ENCODE results near the gene TRERF1.
A peak's percentile ranks its signal among the peaks of the same experiment; 100 is the strongest.
"Not testable (repeated sequence)": the region's sequence is repeated elsewhere in the genome, so short reads cannot be mapped to it uniquely, and the experiment has no call there.

TRERF1 gene

DNA sequence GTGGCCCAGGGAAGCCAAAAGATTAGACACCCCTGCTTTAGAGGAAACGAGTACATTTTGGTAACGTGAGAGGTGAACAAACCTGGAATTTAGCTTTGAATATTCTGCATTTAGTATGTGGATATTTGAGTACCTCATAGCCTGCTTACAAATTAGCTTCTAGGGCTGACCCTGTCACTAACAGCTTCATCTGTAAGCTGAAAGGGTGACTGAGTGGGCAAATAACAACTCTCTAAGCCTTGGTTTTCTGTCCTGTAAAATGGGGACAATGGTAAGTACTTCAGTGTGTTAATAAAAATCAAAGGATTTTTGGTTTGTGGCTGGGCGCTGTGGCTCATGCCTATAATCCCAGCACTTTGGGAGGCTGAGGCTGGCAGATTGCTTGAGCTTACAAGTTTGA lies 248.5 kb downstream of the TRERF1 start:
- DNase-seq (ENCODE audit: low spot score): no peak

GRCh38 chr6:42202131-42202915 lies 249.4 kb downstream of the TRERF1 start:
- DNase-seq (ENCODE audit: low spot score); H3K27ac ChIP-seq; H3K4me3 ChIP-seq: not testable (repeated sequence)

More for the DNA sequence above, 248.5 kb downstream of the TRERF1 start:
- H3K27ac ChIP-seq: no peak overlapping the region
- H3K4me3 ChIP-seq: no peak overlapping the region
- TF ChIP-seq, protein P1, sequence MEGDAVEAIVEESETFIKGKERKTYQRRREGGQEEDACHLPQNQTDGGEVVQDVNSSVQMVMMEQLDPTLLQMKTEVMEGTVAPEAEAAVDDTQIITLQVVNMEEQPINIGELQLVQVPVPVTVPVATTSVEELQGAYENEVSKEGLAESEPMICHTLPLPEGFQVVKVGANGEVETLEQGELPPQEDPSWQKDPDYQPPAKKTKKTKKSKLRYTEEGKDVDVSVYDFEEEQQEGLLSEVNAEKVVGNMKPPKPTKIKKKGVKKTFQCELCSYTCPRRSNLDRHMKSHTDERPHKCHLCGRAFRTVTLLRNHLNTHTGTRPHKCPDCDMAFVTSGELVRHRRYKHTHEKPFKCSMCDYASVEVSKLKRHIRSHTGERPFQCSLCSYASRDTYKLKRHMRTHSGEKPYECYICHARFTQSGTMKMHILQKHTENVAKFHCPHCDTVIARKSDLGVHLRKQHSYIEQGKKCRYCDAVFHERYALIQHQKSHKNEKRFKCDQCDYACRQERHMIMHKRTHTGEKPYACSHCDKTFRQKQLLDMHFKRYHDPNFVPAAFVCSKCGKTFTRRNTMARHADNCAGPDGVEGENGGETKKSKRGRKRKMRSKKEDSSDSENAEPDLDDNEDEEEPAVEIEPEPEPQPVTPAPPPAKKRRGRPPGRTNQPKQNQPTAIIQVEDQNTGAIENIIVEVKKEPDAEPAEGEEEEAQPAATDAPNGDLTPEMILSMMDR (IDR thresholded peaks at IDR 0.05): no peak

DNA sequence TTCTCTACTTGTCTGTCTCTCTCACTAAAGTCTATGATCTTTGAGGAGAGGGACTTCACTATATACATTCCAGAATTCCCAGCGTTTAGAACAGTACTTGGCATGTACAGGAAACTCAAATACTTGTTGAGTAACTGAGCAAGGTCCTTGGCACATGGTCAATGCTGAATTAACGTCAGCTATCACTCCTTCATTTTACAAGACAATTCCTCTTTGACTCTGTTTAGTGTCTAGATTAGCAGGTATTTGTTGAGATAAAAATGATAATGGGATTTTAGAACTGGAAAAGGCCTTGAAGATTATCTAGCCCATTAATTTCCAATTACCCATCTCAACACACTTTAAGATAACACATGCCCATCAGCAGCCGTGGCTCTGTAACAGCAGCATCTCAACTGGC lies 250.3 kb downstream of the TRERF1 start:
- no peak overlapping the region for H3K4me3 ChIP-seq
- TF ChIP-seq, protein P1 (IDR thresholded peaks at IDR 0.05): no peak
- DNase-seq (ENCODE audit: low spot score): no peak
- H3K27ac ChIP-seq: no peak overlapping the region

DNA sequence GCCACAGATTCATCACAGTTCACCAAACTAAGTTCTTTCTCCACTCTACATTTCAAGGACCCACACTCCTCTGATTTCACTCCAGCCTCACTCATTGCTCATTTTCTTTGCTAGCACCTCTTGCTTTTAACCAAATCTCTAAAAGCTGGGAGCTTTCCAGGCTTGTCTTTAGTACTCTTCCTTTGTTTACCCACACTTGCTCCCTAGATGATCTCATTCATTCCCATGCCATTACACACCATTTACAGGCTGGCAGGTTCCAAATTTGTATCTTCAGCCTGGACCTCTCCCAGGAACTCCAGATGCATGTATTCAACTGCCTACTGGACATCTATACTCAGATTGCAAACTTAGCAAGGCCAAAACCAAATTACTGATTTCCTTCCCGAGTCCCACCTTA lies 251.7 kb downstream of the TRERF1 start:
- peak overlapping the region in 1 of 2 donors; percentile 2 for H3K27ac ChIP-seq
- DNase-seq (ENCODE audit: low spot score): no peak

DNA sequence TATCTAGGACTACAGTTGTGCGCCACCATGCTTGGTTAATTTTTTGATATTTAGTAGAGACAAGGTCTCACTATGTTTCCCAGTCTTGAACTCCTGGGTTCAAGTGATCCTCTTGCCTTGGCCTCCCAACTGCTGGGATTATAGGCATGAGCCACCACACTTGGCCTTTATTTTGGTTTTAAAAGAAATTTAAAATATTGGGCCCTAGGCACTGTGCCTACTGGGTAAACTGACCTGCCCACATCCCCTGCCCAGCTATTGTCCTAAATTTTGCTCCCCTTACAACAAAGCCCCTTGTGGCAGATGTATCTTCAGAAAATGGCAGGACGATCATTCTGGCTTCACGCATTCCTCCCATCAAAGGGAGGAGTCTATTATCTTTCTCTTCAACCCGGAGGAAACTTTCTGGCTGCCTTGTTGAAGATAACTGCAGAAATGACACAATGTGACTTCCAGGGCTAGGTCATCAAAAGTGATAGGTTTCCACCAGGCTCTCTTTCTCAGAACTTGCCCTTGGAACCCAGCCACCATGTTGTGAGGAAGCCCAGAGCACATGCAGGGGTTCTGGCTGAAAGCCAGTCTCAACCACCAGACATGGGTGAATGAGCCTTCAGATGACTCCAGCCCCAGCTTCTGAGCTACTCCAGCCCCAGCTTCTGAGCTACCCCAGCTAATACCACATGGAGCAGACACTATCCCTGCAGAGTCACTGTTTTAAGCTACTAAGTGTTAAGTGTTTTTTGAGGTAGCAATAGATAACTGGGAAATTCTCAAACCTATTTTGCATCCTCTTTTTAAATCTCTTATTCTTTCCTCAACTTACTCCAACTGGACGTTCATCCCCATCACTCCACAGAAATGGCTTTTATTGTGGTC lies 252.4 kb downstream of the TRERF1 start:
- TF ChIP-seq, protein P1 (IDR thresholded peaks at IDR 0.05): no peak
- Histone ChIP-seq H3K27ac (no peak overlapping the region), H3K4me3 (no peak overlapping the region)
- DNase-seq (ENCODE audit: low spot score): no peak

More for the DNA sequence above, 251.7 kb downstream of the TRERF1 start:
- TF ChIP-seq, protein P1 (IDR thresholded peaks at IDR 0.05): no peak
- no peak overlapping the region for H3K4me3 ChIP-seq

DNA sequence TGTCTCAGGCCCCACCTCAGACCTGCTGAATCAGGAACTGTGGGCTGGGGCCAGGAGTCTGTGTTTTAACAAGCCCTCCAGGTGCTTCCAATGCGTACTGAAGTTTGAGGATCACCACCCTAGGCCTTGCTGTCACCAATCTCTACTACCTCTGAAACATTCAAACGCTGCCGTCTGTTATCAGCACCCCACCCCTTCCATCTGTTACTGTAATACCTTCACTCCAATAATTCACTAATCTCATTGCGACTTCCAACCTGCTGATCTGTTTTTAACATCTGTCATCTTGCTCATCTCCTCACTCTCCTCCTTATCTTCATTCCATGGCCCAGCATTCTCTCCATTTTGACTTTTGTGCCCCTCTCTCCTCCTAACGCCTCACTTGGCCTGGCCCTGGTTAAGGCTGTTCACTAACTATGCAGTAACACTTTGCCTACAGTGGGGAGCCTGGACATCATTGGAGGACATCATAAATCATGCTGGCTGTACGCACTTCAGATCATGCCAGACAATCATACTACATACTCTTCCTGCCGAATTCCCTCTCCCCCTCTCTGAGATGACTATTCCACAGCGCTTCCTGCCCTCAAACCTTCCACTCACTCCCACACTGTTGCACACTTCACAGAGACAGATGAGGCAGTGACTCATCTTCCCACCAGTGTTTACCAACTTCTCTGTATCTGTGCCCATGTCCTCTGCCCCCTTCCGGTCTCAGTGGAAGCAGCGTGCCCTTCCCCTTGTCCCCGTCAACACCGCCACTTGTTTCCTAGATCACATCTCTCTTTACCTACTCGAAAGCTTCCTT lies 254.0 kb downstream of the TRERF1 start:
- TF ChIP-seq, protein P1 (IDR thresholded peaks at IDR 0.05): no peak
- DNase-seq (ENCODE audit: low spot score): no peak
- no peak overlapping the region for H3K4me3 ChIP-seq
- no peak overlapping the region for H3K27ac ChIP-seq

DNA sequence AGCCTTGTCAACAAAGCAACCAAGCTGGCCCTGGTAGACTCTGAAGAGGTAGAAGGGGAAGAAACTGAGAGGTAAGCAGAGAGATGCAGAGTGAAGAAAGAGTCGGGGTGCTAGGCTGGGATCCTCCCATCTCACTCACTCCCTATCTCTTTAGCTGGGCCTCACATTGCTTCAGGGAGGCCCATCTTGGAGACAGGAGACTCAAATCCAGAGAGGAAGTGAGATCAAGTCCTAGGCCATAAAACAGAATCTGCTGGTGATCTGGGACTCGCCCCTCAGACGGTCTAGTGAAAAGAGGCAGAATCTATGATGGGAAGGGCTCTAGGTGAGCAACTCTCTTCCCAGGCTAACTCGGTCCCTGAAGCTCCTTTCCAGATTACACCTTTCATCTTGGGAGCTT lies 256.3 kb downstream of the TRERF1 start:
- no peak overlapping the region for H3K4me3 ChIP-seq
- no peak overlapping the region for H3K27ac ChIP-seq
- DNase-seq (ENCODE audit: low spot score): no peak
- TF ChIP-seq, protein P1 (IDR thresholded peaks at IDR 0.05): no peak
